NCI-H510A (cell line): ENCODE measurements around the gene KSR2.

Experiments used
- DNase-seq: peaks from one replicate; lab custom pipeline; 2025; lab: John Stamatoyannopoulos, UW

KSR2 gene

DNA sequence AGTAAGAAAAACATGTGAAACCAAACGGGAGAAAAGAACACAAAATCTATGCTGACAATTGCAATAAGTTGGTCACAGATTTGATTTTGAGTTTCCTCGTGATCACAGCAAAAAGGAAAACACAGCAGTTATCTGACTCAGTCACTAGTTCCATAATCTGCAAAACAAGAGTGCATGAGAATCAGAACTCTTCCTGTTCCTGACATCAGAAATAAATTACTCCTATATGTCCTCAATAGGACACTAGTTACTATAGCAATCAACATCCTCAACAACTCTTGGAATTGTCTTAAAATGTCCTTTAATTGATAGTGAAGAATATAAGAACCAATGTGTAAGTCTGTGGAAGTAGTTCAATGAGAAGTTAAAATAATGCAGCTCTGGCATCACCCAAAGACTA lies 339.3 kb downstream of the KSR2 start:
- DNase-seq = no peak

DNA sequence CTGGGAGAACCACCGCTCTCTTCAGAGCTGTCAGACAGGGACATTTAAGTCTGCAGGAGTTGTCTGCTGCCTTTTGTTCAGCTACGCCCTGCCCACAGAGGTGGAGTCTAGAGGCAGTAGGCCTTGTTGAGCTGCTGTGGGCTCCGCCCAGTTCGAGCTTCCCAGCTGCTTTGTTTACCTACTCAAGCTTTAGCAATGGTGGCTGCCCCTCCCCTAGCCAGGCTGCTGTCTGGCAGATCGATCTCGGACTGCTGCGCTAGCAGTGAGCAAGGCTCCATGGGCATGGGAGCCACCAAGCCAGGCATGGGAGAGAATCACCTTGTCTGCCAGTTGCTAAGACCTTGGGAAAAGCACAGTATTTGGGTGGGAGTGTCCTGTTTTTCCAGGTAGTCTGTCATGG lies 340.1 kb downstream of the KSR2 start:
- DNase-seq = peak; percentile 12

DNA sequence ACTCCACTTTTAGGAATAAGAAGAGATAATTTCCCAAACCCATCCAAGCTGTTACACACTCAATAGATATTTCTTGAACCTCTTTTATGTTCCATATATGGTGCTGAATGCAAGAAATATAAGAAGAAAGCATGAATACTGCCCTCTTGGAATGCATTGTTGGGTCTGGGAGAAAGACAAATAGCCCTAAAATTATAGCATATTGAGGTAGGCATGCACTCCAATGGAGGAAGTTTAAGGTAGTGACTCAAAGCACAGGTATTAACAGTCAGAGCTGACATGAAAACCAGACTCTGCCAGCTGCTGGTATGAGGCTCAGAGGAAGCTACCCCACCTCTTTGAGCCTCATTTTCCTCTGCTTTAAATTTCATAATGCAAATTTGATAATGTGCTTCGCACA lies 346.0 kb downstream of the KSR2 start:
- no peak for DNase-seq

DNA sequence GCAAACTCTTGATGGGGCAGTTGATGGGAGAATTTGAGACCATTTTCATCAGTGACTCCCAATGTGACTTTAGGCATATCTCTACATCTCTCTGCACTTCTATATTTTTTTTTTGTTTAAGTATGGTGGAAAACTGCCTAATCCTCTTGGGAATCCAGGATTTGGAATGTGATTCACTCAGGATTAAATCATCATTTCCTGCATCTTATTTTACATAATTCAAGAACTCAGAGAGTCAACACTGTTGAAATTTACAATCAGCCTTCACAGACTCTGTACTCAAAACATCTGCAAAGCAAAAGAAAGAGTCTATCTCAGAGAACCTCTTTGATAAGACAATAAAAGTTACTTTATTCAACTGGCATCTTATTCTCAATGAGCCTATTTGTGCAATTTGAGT lies 346.7 kb downstream of the KSR2 start:
- no peak for DNase-seq

DNA sequence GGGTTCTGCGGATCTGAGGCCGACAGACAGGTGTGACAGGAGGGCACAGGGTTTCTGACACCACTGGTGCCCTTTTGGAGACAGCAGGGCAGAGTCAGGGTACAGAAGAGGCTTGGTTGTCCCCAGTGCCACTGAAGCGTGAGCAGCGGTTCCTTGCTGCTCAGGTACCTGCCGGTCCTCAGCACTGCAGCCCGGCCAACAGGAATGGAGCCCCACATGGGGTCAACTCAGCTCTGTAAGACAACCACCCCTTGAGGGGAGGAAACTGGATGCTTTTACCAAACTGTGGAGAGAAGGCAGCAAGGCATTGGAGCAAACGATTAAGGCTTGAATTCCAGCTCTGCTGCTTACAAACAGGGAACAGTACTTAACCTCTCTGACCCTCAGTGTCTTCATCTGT lies 361.0 kb downstream of the KSR2 start:
- no peak for DNase-seq

DNA sequence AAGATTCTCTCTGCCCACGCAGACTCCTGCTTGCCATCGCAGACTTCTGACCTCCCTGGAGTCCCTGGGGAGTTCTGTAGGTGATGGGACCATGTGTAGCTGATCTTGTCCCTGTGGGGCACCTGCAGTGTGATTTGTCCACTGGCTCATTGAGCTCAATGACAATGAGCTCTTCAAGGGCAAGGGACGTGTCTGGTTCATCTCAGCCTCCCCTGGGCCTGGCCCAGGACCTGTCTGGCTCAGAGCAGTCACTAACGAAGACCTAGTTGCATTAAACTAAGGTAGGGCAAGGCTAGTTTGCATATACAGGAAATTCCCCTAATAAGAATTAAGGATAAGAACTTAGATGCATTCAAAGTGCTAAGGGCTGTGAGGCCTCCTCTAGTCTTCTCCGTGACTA lies 361.8 kb downstream of the KSR2 start:
- no peak for DNase-seq

DNA sequence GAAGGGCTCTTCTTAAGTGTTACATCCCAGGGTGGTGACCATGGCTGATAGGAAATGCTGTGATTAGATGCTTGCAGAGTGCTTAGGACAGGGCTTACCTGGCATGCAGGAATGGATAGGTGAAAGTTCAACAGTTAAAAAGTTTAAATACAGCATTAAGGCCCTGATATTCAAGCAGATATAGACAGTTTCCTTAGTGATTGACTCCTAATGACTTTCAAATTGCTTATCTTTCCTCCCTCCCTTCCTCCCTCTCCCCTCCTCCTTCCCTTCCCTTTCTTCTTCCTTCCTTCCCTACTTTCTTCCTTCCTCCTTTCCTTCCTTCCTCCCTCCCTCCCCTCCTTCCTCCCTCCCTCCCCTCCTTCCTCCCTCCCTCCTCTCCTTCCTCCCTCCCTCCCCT lies 362.8 kb downstream of the KSR2 start:
- DNase-seq = no peak

DNA sequence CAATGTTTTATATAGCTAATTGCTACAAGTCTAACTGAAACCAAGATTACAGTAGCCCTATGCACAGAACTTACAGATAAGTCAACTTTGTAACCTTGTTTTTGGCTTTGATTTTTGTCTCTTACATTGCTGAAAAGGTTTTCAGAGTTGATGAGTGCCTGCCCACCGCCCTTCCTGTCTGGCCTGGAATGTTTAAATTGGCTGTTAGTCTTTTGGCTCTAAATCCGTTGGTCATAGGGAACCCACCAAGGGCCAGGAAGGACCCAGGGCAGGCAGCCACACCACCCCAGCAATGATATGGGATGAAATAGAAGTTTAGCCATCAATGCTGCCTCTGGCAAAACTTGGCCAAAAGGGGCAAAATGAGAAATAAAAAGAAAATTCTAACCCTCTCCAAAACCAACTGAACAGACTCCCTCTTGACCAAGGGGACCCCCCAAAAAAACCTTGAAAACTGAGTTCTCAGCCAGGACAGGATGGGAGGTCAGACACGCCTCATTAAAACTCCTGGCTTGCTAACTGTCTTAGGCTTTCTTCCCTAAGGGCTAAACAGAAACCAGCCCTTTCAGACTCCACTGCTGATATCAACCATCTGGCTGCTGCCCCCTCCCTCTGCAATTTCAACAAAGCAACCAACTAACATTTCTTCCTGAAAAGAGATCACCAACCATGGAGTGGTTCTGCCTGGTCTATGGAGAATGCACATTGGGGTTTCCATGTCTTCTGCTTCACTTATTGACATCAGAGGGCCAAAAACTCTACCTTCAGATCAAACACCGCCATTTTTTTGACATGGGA lies 365.3 kb downstream of the KSR2 start:
- no peak for DNase-seq

DNA sequence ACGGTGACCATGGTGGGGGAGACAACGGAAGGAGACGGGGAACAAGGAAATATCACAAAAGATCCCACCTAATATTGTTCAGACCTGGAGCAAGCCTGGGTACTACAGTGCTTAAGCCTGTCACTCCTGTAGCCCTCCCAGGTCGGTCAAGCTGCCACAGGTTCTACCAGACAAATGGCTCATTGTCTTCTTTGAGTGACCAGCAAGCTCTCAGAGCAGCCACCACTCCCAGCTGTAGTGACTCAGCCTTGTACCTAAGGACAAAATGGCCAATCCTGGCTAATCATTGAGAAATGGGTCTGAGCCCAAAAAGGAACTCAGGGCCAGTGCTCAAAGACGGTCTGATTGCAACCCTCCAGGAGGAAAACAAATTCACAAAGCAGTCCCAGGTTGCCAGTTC lies 368.9 kb downstream of the KSR2 start:
- no peak for DNase-seq

DNA sequence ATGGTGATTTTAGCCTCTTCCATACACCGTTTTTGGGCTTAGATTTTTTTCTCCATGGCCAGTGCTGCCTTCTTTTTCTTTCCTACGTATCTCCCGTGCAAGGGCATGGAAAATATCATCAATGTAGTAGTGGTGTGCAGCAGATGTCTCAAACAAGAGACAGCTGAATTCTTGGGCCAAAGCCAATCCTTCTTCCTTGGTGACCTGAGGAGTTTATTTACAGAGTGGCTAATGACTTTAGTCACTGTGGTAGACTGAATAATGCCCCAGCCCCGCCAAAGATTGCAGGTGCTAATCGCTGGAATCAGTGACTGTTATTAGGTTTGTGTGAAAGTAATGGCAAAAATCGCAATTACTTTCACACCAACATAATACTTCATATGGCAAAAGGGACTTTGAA lies 371.8 kb downstream of the KSR2 start:
- DNase-seq = peak; percentile 71

DNA sequence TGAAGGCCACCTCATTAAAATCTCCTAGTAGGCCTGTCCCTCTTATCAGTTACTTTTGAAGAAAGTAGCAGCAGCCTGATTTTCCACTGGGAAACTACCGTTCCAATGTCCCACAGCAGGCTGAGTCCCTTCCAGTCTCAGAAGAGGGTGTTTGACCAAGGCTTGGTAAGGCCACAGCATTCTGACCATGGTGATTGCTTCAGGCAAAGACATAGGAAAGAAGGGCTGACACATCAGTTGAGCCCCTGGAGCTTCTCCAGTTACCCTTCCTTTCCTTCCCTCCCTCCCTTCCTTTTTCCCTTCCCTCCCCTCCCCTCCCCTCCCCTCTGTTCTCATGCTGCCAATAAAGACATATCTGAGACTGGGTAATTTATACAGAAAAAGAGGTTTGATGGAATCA lies 373.0 kb downstream of the KSR2 start:
- DNase-seq = no peak

DNA sequence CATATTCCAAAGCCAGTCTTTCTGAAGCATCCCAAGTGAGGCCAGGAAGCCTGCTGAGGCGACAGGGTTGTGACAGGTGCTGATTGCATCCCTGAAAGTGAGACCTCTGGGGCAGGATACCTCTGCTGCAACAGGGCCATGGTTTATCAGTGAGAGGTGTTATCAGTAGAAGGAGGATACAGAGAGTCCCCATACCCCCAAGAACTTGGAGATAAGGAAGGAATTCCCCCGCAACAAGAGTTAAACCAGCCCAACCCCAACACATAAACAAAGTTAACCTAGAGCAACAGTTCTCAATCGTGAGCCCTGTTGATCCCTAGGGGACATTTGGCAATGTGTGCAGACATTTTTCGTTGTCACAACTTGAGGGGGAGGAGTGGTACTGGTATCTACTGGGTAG lies 374.3 kb downstream of the KSR2 start:
- DNase-seq = no peak

DNA sequence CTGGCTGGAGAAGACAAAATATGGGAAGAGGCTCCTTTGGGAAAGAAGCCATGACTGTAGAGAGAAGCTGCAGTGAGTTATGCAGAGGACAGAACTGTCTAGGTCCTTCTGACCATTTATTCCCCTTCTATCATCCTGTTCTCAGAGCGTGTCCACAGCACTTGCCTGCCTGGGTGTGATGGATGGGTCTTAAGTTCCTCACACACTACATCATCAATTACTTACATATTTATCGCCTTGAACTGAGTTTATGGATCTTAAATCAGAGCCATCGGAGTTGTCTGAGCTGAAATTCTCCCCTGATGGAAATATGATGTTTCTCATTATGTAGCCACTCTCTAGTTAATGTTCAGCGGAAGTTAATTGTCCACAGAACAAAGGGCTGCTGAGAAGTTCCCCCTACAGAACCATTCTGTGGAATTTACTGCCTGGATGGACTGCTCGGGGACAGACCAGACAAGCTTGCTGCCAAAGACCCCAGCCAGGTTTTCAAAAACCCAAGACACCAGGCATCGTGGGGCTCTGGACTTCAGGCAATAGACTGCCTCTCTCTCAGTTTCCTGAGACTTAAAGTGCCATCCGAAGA lies 374.9 kb downstream of the KSR2 start:
- DNase-seq = no peak

DNA sequence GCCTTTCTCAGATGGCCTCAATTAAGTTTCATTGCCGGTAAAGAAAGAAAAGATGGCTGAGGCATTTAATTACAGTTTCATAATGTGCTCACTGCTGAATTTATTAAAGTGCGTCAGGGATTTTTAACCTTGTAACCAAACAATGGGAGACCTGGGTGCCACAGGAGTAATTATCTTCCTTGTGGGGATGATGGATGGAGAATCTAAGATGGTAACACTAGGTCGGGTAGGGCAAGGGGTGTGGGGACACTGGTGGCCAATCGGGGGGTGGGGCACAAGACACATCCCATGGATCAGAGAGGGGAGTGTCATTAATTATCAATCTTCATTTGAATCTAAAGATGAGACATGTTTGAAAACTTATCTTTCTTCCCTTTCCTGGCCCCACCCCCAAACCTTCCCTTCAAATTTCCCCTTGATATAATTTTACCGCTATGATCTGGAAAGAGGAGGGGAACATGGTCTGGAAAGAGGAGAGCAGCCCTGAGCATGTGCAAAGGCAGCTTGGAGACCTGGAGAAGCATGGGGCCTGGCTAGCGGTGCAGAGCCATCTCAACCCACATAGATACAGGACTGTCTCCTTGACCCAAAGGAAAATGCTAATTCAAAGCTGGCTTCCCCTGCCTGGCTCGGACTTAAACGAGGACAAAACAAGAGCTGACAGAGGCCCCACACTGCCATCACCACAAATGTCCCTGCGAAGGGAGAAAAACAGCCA lies 376.0 kb downstream of the KSR2 start:
- DNase-seq = no peak

DNA sequence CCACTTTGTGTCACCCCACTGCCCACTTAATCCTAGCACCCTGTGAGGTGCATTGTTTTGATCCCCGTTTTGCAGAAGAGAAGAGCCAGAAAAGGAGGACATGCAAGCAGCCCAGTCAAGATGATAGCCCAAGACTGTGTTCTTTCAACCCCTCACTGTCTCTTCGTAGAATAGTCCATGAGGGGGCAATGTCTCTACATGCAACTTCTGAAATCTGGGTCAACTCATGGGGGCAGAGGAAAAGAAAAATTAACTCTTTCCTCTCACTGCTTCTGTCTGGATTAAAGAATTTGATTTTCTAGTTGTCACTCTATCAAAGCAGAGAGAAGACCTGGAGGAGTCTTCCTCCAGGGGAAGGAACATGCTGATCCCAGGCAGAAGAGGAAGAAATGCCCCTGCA lies 377.8 kb downstream of the KSR2 start:
- DNase-seq = no peak

DNA sequence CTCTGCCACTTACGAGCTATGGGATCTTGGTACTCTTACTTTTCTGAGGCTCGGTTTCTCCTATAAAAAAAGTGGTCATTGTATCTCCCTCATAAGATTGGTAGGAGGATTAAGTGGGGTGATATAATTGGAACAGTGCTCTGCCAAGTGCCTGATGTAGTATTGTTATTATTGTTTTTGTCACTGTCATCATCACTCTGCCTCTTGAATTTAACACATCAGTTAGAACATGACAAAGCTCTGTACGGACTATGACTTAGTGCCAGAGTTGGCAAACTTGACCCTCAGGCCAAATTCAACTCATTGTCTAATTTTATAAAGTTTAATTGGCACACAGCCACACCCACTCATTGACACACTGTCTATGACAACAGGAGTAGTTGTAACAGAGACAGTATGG lies 378.4 kb downstream of the KSR2 start:
- DNase-seq = no peak

DNA sequence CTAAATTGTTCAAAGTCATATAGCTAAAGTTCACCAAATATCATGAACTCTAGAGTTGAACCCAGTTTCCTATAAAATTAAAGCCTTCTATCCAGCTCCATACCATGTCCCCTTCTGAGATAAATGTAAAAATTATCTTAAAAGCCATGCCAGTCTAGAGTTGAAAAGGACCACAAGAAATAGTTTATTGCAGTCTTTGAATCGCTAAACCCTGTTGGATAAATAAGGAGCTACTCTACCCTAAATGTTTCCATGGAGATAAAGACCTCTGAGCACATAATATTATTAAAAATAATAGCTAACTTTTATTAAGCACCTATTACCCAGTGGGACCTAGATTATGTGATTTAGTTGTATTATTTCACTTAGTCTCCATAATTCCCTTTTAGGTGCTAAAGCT lies 379.8 kb downstream of the KSR2 start:
- DNase-seq = no peak

DNA sequence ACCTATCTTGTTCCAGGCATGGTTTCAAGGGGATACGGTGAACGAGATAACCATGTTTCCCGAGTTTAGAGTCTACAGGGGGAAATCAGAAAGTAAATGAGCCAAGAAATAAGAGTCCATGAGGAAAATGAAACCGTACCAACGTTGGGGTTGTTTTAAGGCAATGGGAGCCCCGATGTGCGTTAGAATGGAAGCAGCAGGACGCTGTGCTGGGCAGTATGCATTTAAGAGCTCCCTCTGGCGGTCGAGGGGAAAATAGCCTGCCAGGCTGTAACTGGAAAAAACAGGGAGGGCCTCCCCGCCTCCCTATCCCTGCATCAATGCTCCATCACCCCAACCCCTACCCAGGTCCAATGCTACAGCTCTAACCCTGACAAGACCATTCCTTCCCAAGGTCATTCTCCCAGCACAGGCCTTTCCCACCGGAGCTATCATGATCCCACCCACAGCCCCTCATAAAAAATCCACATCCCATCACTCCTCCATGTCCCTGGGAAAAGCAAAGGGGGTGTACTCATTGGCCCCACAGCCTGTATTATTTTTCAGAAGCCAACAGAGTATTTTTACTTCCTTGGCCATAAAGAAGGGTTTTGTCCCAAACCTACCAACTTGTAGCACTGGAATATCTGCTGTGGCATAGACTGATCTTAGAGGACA lies 381.0 kb downstream of the KSR2 start:
- no peak for DNase-seq

DNA sequence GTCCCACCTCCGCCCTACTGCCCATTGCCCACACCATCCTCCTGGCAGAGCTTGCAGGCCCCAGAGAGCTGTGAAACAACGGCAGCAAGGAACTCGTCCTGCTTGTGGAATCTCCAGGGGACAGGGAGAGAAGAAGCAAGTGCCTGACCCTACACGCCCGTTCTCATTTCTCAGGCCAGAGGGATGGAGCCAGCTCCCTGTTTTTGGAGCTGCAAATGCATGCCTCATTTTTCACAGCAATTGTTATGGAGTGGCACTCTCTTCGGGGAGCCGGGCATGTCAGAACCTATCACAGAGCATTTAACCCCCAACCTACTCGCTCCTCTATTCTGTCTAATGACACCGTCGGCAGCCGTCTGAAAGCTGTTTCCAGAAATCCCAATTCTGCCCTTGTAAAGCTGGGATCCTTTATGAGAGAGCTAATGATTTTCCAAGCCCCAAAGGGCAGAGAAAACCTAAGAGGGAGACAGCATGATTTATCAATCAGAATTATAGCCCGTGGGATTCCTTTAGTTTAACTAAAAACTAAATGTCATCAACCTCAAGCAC lies 385.0 kb downstream of the KSR2 start:
- no peak for DNase-seq

DNA sequence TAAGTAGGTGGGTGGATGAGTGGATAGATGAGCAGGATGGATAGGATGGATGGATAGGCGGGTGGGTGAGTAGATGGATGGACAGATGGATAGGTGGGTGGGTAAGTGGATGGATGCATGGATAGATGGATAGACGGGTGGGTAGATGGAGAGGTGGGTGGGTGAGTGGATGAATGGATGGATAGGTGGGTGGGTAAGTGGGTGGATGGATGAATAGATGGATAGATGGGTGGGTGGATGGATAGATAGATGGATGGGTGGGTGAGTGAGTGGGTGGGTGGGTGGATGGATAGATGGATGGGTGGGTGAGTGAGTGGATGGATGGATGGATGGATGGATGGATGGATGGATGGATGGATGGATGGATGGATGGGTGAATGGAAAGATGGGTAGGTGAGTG lies 385.7 kb downstream of the KSR2 start:
- DNase-seq = no peak

DNA sequence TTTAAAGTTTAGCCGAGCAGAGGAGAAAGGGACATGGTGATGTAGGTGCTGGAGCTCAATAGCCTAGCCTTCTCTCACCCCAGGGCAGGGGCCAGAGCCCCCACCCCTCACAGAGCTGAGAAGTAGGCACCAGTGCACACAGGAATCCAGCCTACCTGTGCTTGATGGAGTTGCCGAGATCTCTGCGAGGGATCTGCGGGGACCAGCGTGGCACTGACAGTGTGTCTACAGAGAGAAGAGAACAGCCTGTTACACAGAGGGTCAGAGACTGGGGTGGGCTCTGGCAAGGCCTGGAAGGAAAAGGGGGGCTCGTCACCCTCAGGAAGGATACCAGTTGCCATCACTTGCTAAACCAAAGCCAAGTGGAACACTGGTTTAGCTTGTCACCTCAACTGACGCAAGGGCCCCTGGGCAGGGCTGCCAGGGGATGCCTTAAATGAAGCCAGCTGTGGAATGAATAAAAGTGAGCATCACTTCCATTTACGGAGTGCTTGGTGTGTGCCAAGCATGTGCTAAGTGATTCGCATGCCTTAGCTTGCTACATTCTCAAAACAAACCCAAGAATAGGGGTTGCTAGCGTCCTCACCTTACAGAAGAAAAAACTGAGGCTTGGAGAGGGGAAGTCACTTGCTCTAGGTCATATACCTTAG lies 386.5 kb downstream of the KSR2 start:
- no peak for DNase-seq

DNA sequence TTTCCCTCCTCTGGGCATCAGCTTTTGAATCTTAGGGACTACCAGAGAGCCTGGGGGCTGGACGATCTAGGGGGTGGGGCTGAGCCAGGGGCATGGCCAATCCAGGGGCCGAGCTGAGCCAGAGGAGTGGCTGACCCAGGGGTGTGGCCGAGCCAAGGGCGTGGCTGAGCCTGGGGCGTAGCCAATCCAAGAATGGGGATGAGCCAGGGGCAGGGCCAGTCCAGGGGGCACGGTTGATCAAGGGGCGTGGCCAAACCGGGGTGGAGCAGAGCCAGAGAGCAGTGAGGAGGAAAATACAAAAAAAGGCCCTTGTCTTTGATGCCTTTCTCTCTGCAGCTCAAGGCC lies 388.1 kb downstream of the KSR2 start:
- no peak for DNase-seq
